ENCODE data around the gene NRXN3. TPM values are rescaled to one million over a fixed set of nuclear protein-coding genes. Genes with fewer than 3 reads are reported as not detected.

Gene NRXN3
- polyA plus RNA-seq, 1 of the 3 experiments (the other 2 are of a cell fraction) = 1.6 TPM

DNA sequence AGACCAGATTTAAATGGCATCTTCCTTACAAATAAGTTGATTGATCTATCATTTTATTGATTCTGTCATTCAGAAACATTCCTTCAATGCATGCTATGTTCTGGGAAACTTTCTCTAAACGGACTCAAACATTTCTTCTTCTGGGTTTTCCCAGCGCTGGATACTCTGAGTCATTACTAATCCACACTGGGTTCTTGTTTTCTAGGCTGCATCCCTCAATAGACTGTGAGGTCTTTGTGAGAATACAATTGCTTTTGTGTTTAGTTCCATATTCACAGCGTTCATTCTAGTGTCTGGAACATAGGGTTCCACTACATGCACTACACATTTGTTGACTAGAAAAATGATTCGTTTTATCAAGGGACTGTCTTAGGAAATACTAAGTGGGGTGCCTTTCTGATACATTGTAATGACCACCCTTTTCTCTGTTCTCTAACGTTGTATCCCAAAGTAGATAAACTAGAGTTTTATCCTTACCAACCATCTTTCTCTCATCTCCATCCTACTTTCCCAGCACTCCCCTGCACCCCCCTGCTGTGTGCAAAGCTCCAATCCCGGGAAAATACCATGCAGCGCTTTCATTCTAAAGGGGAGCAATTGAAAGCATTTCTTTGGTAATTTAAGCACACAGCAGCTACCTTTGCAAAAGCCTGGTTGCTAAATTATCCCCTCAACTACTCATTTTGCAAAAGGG is 1162.5 kb downstream of the NRXN3 start:
- Histone ChIP-seq H3K79me2 (ENCODE audit: insufficient read depth) (no peaks in the 10 kb centered on the region), H2AFZ (ENCODE audit: low read depth) (no peak overlapping the region), H3K9ac (no peak overlapping the region), H3K27ac (ENCODE audit: low read depth in 2 of 2, low read length in 1 of 2) (peak overlapping the region in 1 of 2 experiments; percentile 53; a peak in 1 of 4 replicates), H4K20me1 (ENCODE audit: insufficient read depth) (no peaks in the 10 kb centered on the region), H3K27me3 (ENCODE audit: insufficient read depth) (no peaks in the 10 kb centered on the region), H3K4me3 (ENCODE audit: low read depth in 2 of 2, low read length in 1 of 2) (peak overlapping the region in 1 of 2 experiments; percentile 36; a peak in 1 of 4 replicates), H3K4me1 (ENCODE audit: control insufficient read depth in 1 of 2, insufficient read depth in 2 of 2, low read depth in 1 of 2, low read length in 1 of 2) (0 out of 4 replicates have a peak, but pooled peaks cover 2 to 6% of the 10 kb centered on the region in 2 experiments), H3K36me3 (replicated peaks in 1 of 2; ENCODE audit: control insufficient read depth in 1 of 2, insufficient read depth in 2 of 2, low read length in 1 of 2) (no peaks in the 10 kb centered on the region), H3F3A (replicated peaks; ENCODE audit: insufficient read depth) (peaks cover 11% of the 10 kb centered on the region), H3K4me2 (peak overlapping the region; percentile 57), H3K9me3 (no peaks in the 10 kb centered on the region), H3K9me2 (no peaks in the 10 kb centered on the region)
- POLR2A ChIA-PET = no interaction called here
- TF ChIP-seq FOXJ3 (CRISPR knock-in tag; IDR thresholded peaks at IDR 0.05) = no peak
- TF ChIP-seq NRF1 (IDR thresholded peaks at IDR 0.05; ENCODE audit: low read depth, low read length) = no peak
- TF ChIP-seq, protein P1, sequence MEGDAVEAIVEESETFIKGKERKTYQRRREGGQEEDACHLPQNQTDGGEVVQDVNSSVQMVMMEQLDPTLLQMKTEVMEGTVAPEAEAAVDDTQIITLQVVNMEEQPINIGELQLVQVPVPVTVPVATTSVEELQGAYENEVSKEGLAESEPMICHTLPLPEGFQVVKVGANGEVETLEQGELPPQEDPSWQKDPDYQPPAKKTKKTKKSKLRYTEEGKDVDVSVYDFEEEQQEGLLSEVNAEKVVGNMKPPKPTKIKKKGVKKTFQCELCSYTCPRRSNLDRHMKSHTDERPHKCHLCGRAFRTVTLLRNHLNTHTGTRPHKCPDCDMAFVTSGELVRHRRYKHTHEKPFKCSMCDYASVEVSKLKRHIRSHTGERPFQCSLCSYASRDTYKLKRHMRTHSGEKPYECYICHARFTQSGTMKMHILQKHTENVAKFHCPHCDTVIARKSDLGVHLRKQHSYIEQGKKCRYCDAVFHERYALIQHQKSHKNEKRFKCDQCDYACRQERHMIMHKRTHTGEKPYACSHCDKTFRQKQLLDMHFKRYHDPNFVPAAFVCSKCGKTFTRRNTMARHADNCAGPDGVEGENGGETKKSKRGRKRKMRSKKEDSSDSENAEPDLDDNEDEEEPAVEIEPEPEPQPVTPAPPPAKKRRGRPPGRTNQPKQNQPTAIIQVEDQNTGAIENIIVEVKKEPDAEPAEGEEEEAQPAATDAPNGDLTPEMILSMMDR (IDR thresholded peaks at IDR 0.05) = no peak
- no peak for TF ChIP-seq ELF1 (IDR thresholded peaks at IDR 0.05)
- TF ChIP-seq MEF2A (IDR thresholded peaks at IDR 0.05; ENCODE audit: borderline replicate concordance, low read depth) = no peak
- no peak; the same call in 1 of the 2 replicates for TF ChIP-seq FOSL2 (IDR thresholded peaks at IDR 0.05; ENCODE audit: borderline replicate concordance, low read depth)
- TF ChIP-seq TCF12 (IDR thresholded peaks at IDR 0.05) = 0 out of 2 replicates have a peak, but pooled peaks have one; percentile 4
- no peak for TF ChIP-seq RFX5 (IDR thresholded peaks at IDR 0.05; ENCODE audit: low read length)
- TF ChIP-seq, protein P2, sequence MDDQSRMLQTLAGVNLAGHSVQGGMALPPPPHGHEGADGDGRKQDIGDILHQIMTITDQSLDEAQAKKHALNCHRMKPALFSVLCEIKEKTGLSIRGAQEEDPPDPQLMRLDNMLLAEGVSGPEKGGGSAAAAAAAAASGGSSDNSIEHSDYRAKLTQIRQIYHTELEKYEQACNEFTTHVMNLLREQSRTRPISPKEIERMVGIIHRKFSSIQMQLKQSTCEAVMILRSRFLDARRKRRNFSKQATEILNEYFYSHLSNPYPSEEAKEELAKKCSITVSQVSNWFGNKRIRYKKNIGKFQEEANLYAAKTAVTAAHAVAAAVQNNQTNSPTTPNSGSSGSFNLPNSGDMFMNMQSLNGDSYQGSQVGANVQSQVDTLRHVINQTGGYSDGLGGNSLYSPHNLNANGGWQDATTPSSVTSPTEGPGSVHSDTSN (IDR thresholded peaks at IDR 0.05) = peak; percentile 36; the same call in 1 of the 2 replicates
- TF ChIP-seq RCOR1 (IDR thresholded peaks at IDR 0.05; ENCODE audit: low read length) = no peak
- 11% methylated on average over 7 of the region's 7 CpGs for WGBS (ENCODE audit: low lambda C conversion rate)
- no peak for DNase-seq
- CTCF ChIA-PET = no interaction called here

DNA sequence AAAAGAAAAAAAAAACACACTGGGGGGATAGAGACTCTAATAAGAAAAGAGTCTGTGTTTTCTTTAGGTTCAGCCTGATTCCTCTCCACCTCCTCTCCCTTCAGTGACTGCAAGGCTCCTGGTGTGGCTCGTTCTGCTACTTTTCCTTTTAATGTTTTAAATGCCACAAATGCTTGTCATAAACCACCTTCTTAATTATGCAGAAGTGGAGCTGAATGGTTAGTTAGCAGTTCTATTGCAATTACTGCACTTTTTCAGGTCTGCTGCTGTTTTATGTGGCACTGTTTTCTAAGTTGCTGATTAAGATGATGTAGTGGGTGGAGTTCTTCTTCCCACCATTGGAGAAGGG is 1163.0 kb downstream of the NRXN3 start:
- 25% methylated on average over 1 of the region's 1 CpG for WGBS (ENCODE audit: low lambda C conversion rate)

More for the DNA sequence above, 1163.0 kb downstream of the NRXN3 start:
- Histone ChIP-seq H3K9me3 (no peaks in the 10 kb centered on the region), H3K79me2 (ENCODE audit: insufficient read depth) (no peaks in the 10 kb centered on the region), H3K4me1 (ENCODE audit: control insufficient read depth in 1 of 2, insufficient read depth in 2 of 2, low read depth in 1 of 2, low read length in 1 of 2) (0 out of 4 replicates have a peak, but pooled peaks cover 2 to 6% of the 10 kb centered on the region in 2 experiments), H4K20me1 (ENCODE audit: insufficient read depth) (no peaks in the 10 kb centered on the region), H3K4me2 (peak overlapping the region; percentile 57; the same call in 1 of the 2 replicates), H3K4me3 (ENCODE audit: low read depth in 2 of 2, low read length in 1 of 2) (peak overlapping the region in 1 of 2 experiments; percentile 36; a peak in 1 of 4 replicates), H3K27me3 (ENCODE audit: insufficient read depth) (no peaks in the 10 kb centered on the region), H3K9ac (no peak overlapping the region), H3F3A (replicated peaks; ENCODE audit: insufficient read depth) (peaks cover 11% of the 10 kb centered on the region), H2AFZ (ENCODE audit: low read depth) (no peak overlapping the region; the same call in 1 of the 2 replicates), H3K27ac (ENCODE audit: low read depth in 2 of 2, low read length in 1 of 2) (no peak overlapping the region; a peak in 1 of 4 replicates), H3K9me2 (no peaks in the 10 kb centered on the region), H3K36me3 (replicated peaks in 1 of 2; ENCODE audit: control insufficient read depth in 1 of 2, insufficient read depth in 2 of 2, low read length in 1 of 2) (no peaks in the 10 kb centered on the region)
- POLR2A ChIA-PET = no interaction called here
- TF ChIP-seq NFIC (IDR thresholded peaks at IDR 0.05; ENCODE audit: borderline replicate concordance) = no peak
- no peak for TF ChIP-seq MEF2A (IDR thresholded peaks at IDR 0.05; ENCODE audit: borderline replicate concordance, low read depth)
- TF ChIP-seq YY1 (IDR thresholded peaks at IDR 0.05; ENCODE audit: low read depth) = no peak
- no peak for TF ChIP-seq FOXJ3 (CRISPR knock-in tag; IDR thresholded peaks at IDR 0.05)
- TF ChIP-seq, protein P3, sequence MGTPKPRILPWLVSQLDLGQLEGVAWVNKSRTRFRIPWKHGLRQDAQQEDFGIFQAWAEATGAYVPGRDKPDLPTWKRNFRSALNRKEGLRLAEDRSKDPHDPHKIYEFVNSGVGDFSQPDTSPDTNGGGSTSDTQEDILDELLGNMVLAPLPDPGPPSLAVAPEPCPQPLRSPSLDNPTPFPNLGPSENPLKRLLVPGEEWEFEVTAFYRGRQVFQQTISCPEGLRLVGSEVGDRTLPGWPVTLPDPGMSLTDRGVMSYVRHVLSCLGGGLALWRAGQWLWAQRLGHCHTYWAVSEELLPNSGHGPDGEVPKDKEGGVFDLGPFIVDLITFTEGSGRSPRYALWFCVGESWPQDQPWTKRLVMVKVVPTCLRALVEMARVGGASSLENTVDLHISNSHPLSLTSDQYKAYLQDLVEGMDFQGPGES (IDR thresholded peaks at IDR 0.05; ENCODE audit: low read depth, low read length) = no peak
- TF ChIP-seq, protein P4, sequence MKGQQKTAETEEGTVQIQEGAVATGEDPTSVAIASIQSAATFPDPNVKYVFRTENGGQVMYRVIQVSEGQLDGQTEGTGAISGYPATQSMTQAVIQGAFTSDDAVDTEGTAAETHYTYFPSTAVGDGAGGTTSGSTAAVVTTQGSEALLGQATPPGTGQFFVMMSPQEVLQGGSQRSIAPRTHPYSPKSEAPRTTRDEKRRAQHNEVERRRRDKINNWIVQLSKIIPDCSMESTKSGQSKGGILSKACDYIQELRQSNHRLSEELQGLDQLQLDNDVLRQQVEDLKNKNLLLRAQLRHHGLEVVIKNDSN (IDR thresholded peaks at IDR 0.05; ENCODE audit: borderline replicate concordance, low read depth) = no peak
- TF ChIP-seq TEAD4 (IDR thresholded peaks at IDR 0.05; ENCODE audit: borderline replicate concordance, insufficient read depth) = no peak
- no peak for TF ChIP-seq RXRA (IDR thresholded peaks at IDR 0.05; ENCODE audit: borderline replicate concordance, low read depth)
- TF ChIP-seq TAF1 (IDR thresholded peaks at IDR 0.05; ENCODE audit: borderline replicate concordance, low read depth, low read length) = no peak
- no peak for TF ChIP-seq RAD21 (IDR thresholded peaks at IDR 0.05; ENCODE audit: low read length)
- no peak for TF ChIP-seq CHD2 (IDR thresholded peaks at IDR 0.05; ENCODE audit: low read length, partially characterized antibody)
- TF ChIP-seq RFX5 (IDR thresholded peaks at IDR 0.05; ENCODE audit: low read length) = no peak
- no peak for TF ChIP-seq GATA2 (CRISPR knock-in tag; IDR thresholded peaks at IDR 0.05)
- TF ChIP-seq JUND (IDR thresholded peaks at IDR 0.05) = no peak
- TF ChIP-seq POLR2AphosphoS5 (IDR thresholded peaks at IDR 0.05; ENCODE audit: low read depth, low read length) = no peak
- TF ChIP-seq FOSL2 (IDR thresholded peaks at IDR 0.05; ENCODE audit: borderline replicate concordance, low read depth) = no peak
- CTCF ChIA-PET = no interaction called here
- no peak for DNase-seq

Measured in SK-N-SH (cell line).